Skin epidermis (tissue), 12 donors: ENCODE data around the gene ABHD13.

Experiments used
- H3K27ac ChIP-seq, 21 experiments: fragments of 200-600 bp; sonication (generic) in 11 of 21; one replicate each; pipeline ENCODE4 v1.5.0; 2020; ENCODE audit warnings: mild to moderate bottlenecking in 3 of 21, inconsistent platforms in 2 of 21, moderate library complexity in 2 of 21
- H3K4me3 ChIP-seq, 7 experiments: fragments of 200-600 bp; sonication (generic) in 2 of 7; one replicate each; pipeline ENCODE4 v1.5.0; 2020; ENCODE audit warnings: inconsistent platforms in 2 of 7, mild to moderate bottlenecking in 2 of 7, moderate library complexity in 1 of 7

Gene ABHD13

GRCh38 chr13:108218044-108218974, at the start of gene ABHD13:
Gene ABHD13 (plus strand): TSS chr13:108218392. CDS start chr13:108229219, 10,827 bp downstream.
- Histone ChIP-seq H3K4me3 (peak within 1 kb of the TSS; percentile 81 to 99 (median 97)), H3K27ac (peak within 1 kb of the TSS; percentile 39 to 97 (median 92))

- Histone ChIP-seq H3K4me3 (no peak overlapping the region), H3K27ac (no peak overlapping the region)
Observed at GRCh38 chr13:108168929-108169328, 49.3 kb upstream of the ABHD13 start.

- no peak overlapping the region for H3K4me3 ChIP-seq
- no peak overlapping the region for H3K27ac ChIP-seq
Observed at GRCh38 chr13:108176685-108177274, 41.4 kb upstream of the ABHD13 start.

- H3K4me3 ChIP-seq = no peak overlapping the region
- H3K27ac ChIP-seq = no peak overlapping the region
Observed at GRCh38 chr13:108178078-108178477, 40.1 kb upstream of the ABHD13 start.

- Histone ChIP-seq H3K27ac (no peak overlapping the region), H3K4me3 (no peak overlapping the region)
Observed at GRCh38 chr13:108182652-108183051, 35.5 kb upstream of the ABHD13 start.

GRCh38 chr13:108185223-108185622, 33.0 kb upstream of the ABHD13 start:
- Histone ChIP-seq H3K27ac (no peak overlapping the region), H3K4me3 (no peak overlapping the region)

- Histone ChIP-seq H3K4me3 (no peak overlapping the region), H3K27ac (no peak overlapping the region)
Observed at GRCh38 chr13:108188260-108188659, 29.9 kb upstream of the ABHD13 start.

- Histone ChIP-seq H3K4me3 (no peak overlapping the region), H3K27ac (no peak overlapping the region)
Observed at GRCh38 chr13:108190897-108191296, 27.3 kb upstream of the ABHD13 start.

GRCh38 chr13:108193806-108194205, 24.4 kb upstream of the ABHD13 start:
- no peak overlapping the region for H3K27ac ChIP-seq
- no peak overlapping the region for H3K4me3 ChIP-seq

GRCh38 chr13:108194435-108194936, 23.7 kb upstream of the ABHD13 start:
- no peak overlapping the region for H3K27ac ChIP-seq
- no peak overlapping the region for H3K4me3 ChIP-seq

GRCh38 chr13:108195146-108195545, 23.0 kb upstream of the ABHD13 start:
- H3K27ac ChIP-seq = no peak overlapping the region
- no peak overlapping the region for H3K4me3 ChIP-seq

- H3K27ac ChIP-seq = no peak overlapping the region
- no peak overlapping the region for H3K4me3 ChIP-seq
Observed at GRCh38 chr13:108195861-108196260, 22.3 kb upstream of the ABHD13 start.

- no peak overlapping the region for H3K4me3 ChIP-seq
- no peak overlapping the region for H3K27ac ChIP-seq
Observed at GRCh38 chr13:108200781-108201398, 17.3 kb upstream of the ABHD13 start.

- H3K27ac ChIP-seq = no peak overlapping the region
- H3K4me3 ChIP-seq = no peak overlapping the region
Observed at GRCh38 chr13:108210551-108210950, 7.6 kb upstream of the ABHD13 start.

- H3K27ac ChIP-seq = no peak overlapping the region
- H3K4me3 ChIP-seq = no peak overlapping the region
Observed at GRCh38 chr13:108212886-108213285, 5.3 kb upstream of the ABHD13 start.

- Histone ChIP-seq H3K27ac (peak overlapping the region in 2 of 21 experiments; percentile 18 to 75), H3K4me3 (peak overlapping the region in 1 of 7 experiments; percentile 38)
Observed at GRCh38 chr13:108213946-108214345, 4.2 kb upstream of the ABHD13 start.

- H3K27ac ChIP-seq = peak overlapping the region in 9 of 21 experiments; percentile 17 to 75 (median 46)
- peak overlapping the region; percentile 25 to 41 (median 35) for H3K4me3 ChIP-seq
Observed at GRCh38 chr13:108214441-108215271, 3.5 kb upstream of the ABHD13 start.

- peak within 1 kb of the TSS; percentile 25 to 41 (median 35) for H3K4me3 ChIP-seq
- peak within 1 kb of the TSS in 18 of 21 experiments; percentile 10 to 85 (median 54) for H3K27ac ChIP-seq
Observed at GRCh38 chr13:108215436-108215835, 2.8 kb upstream of the ABHD13 start, which contains the start of gene LIG4. Gene LIG4 (minus strand): TSS chr13:108215536. CDS start chr13:108211268, 4,268 bp downstream.

GRCh38 chr13:108217307-108218043, 717 bp upstream of the ABHD13 start:
- H3K27ac ChIP-seq = peak overlapping the region; percentile 39 to 97 (median 92)

More at GRCh38 chr13:108217307-108218043, 717 bp upstream of the ABHD13 start:
- H3K4me3 ChIP-seq = peak overlapping the region; percentile 81 to 99 (median 97)
